Measurements from ENCODE around the gene RIMKLB.
A peak's percentile ranks its signal among the peaks of the same experiment; 100 is the strongest.

Gene RIMKLB

DNA sequence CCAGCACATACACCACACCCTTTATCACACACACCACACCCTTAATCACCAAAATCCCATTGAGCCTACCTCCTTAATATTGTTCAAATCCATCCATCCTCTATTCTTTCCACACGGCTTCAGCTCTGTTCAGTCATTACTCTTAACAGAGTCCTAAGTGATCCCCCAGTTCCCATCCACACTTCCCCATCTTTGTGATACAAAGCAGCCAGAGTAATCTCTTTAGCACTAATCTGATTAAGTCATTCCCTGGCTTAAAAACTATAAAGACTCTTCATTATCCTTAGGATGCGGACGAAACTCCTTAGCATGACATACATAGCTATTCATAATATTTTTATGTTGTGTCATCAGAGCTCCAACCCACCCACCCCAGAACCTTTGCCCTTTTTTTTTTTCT, 20.4 kb upstream of the RIMKLB start:
- TF ChIP-seq, protein P1, sequence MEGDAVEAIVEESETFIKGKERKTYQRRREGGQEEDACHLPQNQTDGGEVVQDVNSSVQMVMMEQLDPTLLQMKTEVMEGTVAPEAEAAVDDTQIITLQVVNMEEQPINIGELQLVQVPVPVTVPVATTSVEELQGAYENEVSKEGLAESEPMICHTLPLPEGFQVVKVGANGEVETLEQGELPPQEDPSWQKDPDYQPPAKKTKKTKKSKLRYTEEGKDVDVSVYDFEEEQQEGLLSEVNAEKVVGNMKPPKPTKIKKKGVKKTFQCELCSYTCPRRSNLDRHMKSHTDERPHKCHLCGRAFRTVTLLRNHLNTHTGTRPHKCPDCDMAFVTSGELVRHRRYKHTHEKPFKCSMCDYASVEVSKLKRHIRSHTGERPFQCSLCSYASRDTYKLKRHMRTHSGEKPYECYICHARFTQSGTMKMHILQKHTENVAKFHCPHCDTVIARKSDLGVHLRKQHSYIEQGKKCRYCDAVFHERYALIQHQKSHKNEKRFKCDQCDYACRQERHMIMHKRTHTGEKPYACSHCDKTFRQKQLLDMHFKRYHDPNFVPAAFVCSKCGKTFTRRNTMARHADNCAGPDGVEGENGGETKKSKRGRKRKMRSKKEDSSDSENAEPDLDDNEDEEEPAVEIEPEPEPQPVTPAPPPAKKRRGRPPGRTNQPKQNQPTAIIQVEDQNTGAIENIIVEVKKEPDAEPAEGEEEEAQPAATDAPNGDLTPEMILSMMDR (conservative IDR thresholded peaks at IDR 0.05): no peak
- H3K27ac ChIP-seq: no peak overlapping the region

DNA sequence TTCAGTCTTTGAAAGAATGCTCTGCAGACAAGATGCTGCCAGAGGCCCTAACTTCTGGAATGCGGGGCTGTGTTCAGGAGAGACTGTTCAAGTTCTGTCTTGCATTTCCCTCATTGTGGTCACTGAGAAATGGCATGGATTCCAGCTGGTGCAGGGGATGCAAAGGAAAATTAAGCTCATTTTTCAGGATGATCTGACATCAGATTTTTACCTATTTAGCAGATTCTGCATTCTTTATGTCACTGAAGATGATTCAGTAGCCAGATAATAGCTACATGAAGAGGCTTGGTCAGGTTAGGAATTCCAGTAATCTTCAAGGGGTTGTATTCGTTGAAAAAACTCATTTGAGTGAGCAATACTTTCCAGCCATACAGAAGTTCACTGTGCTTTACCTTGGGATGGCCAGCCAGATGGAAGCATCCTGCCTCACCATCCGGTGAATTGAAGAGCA, 19.1 kb upstream of the RIMKLB start:
- TF ChIP-seq, protein P1 (conservative IDR thresholded peaks at IDR 0.05): no peak
- H3K27ac ChIP-seq: no peak overlapping the region

DNA sequence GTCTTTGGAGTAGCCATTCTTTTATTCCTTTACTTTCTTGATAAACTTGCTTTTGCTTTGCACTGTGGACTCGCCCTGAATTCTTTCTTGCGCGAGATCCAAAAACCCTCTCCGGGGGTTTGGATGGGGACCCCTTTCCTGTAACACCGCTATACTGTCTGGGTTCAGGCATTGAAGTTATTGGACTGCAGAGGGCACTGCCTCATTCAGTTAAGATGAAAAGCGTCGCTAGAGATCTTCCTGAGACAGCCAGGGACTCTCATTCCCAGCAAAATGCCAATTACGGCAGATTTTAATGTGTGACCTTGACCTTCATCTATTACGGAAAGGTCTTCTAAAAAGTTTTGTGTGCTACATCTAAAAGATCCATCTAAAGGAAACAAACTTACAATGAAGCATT, 17.3 kb upstream of the RIMKLB start:
- H3K27ac ChIP-seq: no peak overlapping the region

GRCh38 chr12:8681129-8681884, 16.5 kb upstream of the RIMKLB start:
- TF ChIP-seq, protein P1 (conservative IDR thresholded peaks at IDR 0.05): no peak
- H3K27ac ChIP-seq: 0 out of 2 replicates have a peak overlapping the region, but pooled peaks have one; percentile 10

More for the DNA sequence above, 17.3 kb upstream of the RIMKLB start:
- TF ChIP-seq, protein P1 (conservative IDR thresholded peaks at IDR 0.05): peak; percentile 46

GRCh38 chr12:8685051-8685450, 12.7 kb upstream of the RIMKLB start:
- H3K27ac ChIP-seq: no peak overlapping the region
- TF ChIP-seq, protein P1 (conservative IDR thresholded peaks at IDR 0.05): no peak

DNA sequence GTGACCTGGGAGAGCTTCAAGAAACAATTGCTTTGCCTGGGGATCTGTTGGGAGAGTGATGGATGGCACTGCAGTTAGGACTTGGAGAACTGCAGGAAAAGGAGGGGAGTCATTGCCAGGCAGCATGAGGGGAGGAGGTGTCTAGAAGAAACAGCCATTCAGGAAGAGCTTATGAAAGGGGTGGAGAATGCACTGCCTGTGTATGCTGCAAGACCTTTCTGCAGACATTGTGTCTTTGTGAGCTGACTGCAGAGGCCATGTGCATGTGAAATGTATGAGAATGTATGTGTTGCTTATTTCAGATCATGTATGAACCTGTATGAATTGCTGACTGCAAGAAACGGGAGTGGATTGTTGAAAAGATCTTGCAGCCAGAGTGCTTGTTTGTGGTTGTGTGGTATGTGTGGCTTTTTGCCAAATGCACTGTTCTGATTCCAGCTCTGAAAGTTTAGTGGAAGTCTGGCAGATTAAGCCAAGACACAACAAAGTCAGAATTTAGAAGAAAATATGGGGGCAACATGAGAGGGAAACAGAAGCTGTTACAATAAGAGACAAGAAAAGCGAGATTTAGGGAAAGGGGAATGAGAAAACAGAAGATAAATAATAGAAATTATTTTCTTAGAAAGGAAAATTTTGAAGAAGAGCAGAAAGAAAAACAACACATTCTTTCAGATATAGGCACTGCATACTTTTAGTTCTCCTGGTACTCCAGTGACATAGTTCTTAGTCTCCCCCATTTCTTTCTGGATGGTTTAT, 9.8 kb upstream of the RIMKLB start:
- TF ChIP-seq, protein P1 (conservative IDR thresholded peaks at IDR 0.05): no peak
- peak overlapping the region; percentile 37 for H3K27ac ChIP-seq

- TF ChIP-seq, protein P1 (conservative IDR thresholded peaks at IDR 0.05): no peak
- no peak overlapping the region for H3K27ac ChIP-seq
Observed at GRCh38 chr12:8689681-8690080, 8.1 kb upstream of the RIMKLB start.

Data from VCaP (cell line).